ENCODE measurements around the gene SHC2. TPM values are rescaled to one million over a fixed set of nuclear protein-coding genes. Genes with fewer than 3 reads are reported as not detected.

SHC2 gene
- total and polyA plus RNA-seq, 2 of the 13 experiments (the other 11 are each of a cell fraction or from before 2014, with no cell fraction given) = 9.0 to 18.3 TPM

GRCh38 chr19:461721-462551 lies 1.1 kb upstream of the SHC2 start (continued):
- TF ChIP-seq RBFOX2 (IDR thresholded peaks at IDR 0.05; ENCODE audit: low read depth, low read length) = peak; percentile 52; the same call in 1 of the 2 replicates
- TF ChIP-seq, protein P1, sequence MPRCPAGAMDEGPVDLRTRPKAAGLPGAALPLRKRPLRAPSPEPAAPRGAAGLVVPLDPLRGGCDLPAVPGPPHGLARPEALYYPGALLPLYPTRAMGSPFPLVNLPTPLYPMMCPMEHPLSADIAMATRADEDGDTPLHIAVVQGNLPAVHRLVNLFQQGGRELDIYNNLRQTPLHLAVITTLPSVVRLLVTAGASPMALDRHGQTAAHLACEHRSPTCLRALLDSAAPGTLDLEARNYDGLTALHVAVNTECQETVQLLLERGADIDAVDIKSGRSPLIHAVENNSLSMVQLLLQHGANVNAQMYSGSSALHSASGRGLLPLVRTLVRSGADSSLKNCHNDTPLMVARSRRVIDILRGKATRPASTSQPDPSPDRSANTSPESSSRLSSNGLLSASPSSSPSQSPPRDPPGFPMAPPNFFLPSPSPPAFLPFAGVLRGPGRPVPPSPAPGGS (CRISPR knock-in tag; IDR thresholded peaks at IDR 0.05) = peak; percentile 37; the same call in 1 of the 2 replicates
- TF ChIP-seq CBX5 (CRISPR knock-in tag; IDR thresholded peaks at IDR 0.05; ENCODE audit: borderline replicate concordance) = no peak
- no peak for TF ChIP-seq PLSCR1 (CRISPR knock-in tag; IDR thresholded peaks at IDR 0.05; ENCODE audit: borderline replicate concordance)
- TF ChIP-seq TBP (CRISPR knock-in tag; IDR thresholded peaks at IDR 0.05) = no peak
- TF ChIP-seq ZNF441 (CRISPR knock-in tag; IDR thresholded peaks at IDR 0.05; ENCODE audit: borderline replicate concordance) = peak; percentile 20; the same call in 1 of the 2 replicates
- no peak for TF ChIP-seq GLI4 (CRISPR knock-in tag; IDR thresholded peaks at IDR 0.05; ENCODE audit: borderline replicate concordance)
- 0 out of 2 replicates have a peak, but pooled peaks have one; percentile 21 for TF ChIP-seq ZNF598 (CRISPR knock-in tag; IDR thresholded peaks at IDR 0.05; ENCODE audit: borderline replicate concordance)
- no peak for TF ChIP-seq CBX1 (IDR thresholded peaks at IDR 0.05; ENCODE audit: low read depth)
- TF ChIP-seq ZBTB33 (CRISPR knock-in tag; IDR thresholded peaks at IDR 0.05) = no peak
- no peak; the same call in 1 of the 2 replicates for TF ChIP-seq ERF (CRISPR knock-in tag; IDR thresholded peaks at IDR 0.05)
- peak; percentile 40 for TF ChIP-seq ASH2L (IDR thresholded peaks at IDR 0.05; ENCODE audit: insufficient read length, low read depth, low read length)
- TF ChIP-seq CHD2 (IDR thresholded peaks at IDR 0.05; ENCODE audit: low read depth, low read length) = peak; percentile 50; the same call in 1 of the 2 replicates
- no peak for TF ChIP-seq BRCA1 (CRISPR knock-in tag; IDR thresholded peaks at IDR 0.05)
- no peak for TF ChIP-seq GPN1 (CRISPR knock-in tag; IDR thresholded peaks at IDR 0.05; ENCODE audit: borderline replicate concordance)
- TF ChIP-seq ZFX (CRISPR knock-in tag; IDR thresholded peaks at IDR 0.05; ENCODE audit: low read depth) = peak; percentile 61
- TF ChIP-seq MLX (CRISPR knock-in tag; IDR thresholded peaks at IDR 0.05) = 0 out of 2 replicates have a peak, but pooled peaks have one; percentile 24
- no peak for TF ChIP-seq RORA (CRISPR knock-in tag; IDR thresholded peaks at IDR 0.05)
- TF ChIP-seq, protein P2, sequence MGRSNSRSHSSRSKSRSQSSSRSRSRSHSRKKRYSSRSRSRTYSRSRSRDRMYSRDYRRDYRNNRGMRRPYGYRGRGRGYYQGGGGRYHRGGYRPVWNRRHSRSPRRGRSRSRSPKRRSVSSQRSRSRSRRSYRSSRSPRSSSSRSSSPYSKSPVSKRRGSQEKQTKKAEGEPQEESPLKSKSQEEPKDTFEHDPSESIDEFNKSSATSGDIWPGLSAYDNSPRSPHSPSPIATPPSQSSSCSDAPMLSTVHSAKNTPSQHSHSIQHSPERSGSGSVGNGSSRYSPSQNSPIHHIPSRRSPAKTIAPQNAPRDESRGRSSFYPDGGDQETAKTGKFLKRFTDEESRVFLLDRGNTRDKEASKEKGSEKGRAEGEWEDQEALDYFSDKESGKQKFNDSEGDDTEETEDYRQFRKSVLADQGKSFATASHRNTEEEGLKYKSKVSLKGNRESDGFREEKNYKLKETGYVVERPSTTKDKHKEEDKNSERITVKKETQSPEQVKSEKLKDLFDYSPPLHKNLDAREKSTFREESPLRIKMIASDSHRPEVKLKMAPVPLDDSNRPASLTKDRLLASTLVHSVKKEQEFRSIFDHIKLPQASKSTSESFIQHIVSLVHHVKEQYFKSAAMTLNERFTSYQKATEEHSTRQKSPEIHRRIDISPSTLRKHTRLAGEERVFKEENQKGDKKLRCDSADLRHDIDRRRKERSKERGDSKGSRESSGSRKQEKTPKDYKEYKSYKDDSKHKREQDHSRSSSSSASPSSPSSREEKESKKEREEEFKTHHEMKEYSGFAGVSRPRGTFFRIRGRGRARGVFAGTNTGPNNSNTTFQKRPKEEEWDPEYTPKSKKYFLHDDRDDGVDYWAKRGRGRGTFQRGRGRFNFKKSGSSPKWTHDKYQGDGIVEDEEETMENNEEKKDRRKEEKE (IDR thresholded peaks at IDR 0.05) = no peak
